Stomach (tissue), 4 donors: ENCODE results near the gene RET.

Source experiments
- POLR2A ChIP-seq, 4 donors: fragments of 450-650 bp; IDR thresholded peaks; one replicate each; pipeline ENCODE4 v1.6.1; 2016; ENCODE audit warnings: antibody characterized with exemption in 4 of 4, control low read depth in 2 of 4, mild to moderate bottlenecking in 1 of 4, moderate library complexity in 1 of 4
- POLR2AphosphoS5 ChIP-seq, 3 donors: sonication (generic); formaldehyde crosslinking; IDR thresholded peaks; one replicate each; pipeline ENCODE4 v1.6.1; 2016; ENCODE audit warnings: antibody characterized with exemption in 3 of 3
- TF ChIP-seq, protein P1 (sequence below), 7 experiments: fragments of 450-650 bp in 4 of 7; fragments of 200-600 bp in 3 of 7; sonication (generic) in 3 of 7; IDR thresholded peaks; one replicate each; pipeline ENCODE4 v1.5.1; 2016 to 2019; ENCODE audit warnings: antibody characterized with exemption in 7 of 7, control low read depth in 2 of 7, mild to moderate bottlenecking in 1 of 7

DNA sequence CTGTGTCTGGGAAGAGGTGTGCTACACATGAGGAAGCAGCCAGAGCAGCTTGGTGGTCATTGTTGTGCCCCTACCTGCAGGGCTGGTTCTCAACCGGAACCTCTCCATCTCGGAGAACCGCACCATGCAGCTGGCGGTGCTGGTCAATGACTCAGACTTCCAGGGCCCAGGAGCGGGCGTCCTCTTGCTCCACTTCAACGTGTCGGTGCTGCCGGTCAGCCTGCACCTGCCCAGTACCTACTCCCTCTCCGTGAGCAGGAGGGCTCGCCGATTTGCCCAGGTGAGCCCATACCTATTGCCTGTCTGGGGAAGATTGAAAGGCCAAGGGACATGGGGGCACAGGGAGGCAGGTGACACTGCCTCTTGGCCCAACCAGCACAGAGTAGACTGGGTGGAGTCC lies 32.1 kb downstream of the RET start:
- TF ChIP-seq POLR2A (IDR thresholded peaks at IDR 0.05) (no peak), POLR2AphosphoS5 (IDR thresholded peaks at IDR 0.05) (no peak)
- TF ChIP-seq, protein P1, sequence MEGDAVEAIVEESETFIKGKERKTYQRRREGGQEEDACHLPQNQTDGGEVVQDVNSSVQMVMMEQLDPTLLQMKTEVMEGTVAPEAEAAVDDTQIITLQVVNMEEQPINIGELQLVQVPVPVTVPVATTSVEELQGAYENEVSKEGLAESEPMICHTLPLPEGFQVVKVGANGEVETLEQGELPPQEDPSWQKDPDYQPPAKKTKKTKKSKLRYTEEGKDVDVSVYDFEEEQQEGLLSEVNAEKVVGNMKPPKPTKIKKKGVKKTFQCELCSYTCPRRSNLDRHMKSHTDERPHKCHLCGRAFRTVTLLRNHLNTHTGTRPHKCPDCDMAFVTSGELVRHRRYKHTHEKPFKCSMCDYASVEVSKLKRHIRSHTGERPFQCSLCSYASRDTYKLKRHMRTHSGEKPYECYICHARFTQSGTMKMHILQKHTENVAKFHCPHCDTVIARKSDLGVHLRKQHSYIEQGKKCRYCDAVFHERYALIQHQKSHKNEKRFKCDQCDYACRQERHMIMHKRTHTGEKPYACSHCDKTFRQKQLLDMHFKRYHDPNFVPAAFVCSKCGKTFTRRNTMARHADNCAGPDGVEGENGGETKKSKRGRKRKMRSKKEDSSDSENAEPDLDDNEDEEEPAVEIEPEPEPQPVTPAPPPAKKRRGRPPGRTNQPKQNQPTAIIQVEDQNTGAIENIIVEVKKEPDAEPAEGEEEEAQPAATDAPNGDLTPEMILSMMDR (IDR thresholded peaks at IDR 0.05), result no peak
